H9 (cell line): ENCODE data around the gene GLCCI1. TPM values are rescaled to one million over a fixed set of nuclear protein-coding genes. Genes with fewer than 3 reads are reported as not detected.

Source experiments
- DNase-seq: peaks from one replicate; pipeline ENCODE4 v3.0.0-alpha.2; 2017
- H2AFZ ChIP-seq: one replicate; pipeline ENCODE4 v1.6.1; 2013; ENCODE audit warnings: mild to moderate bottlenecking, low read length, control low read depth, moderate library complexity
- H2AK5ac ChIP-seq: 2 replicates; pipeline ENCODE4 v1.6.1; 2013; ENCODE audit warnings: low read length, control low read depth, mixed read lengths; ENCODE audit not compliant: insufficient read length
- H2BK120ac ChIP-seq: one replicate; pipeline ENCODE4 v1.6.1; 2013; ENCODE audit warnings: low read depth, mild to moderate bottlenecking, low read length, control low read depth, inconsistent platforms; ENCODE audit not compliant: poor library complexity, severe bottlenecking
- H2BK12ac ChIP-seq: 2 replicates; pipeline ENCODE4 v1.6.1; 2013; ENCODE audit warnings: low read length, control low read depth, mixed read lengths, low read depth; ENCODE audit not compliant: insufficient read length
- H2BK15ac ChIP-seq: 2 replicates; pipeline ENCODE4 v1.6.1; 2013; ENCODE audit warnings: low read depth, low read length, control low read depth
- H2BK20ac ChIP-seq: one replicate; pipeline ENCODE4 v1.6.1; 2013; ENCODE audit warnings: low read depth, mild to moderate bottlenecking, low read length, control low read depth, inconsistent platforms; ENCODE audit not compliant: poor library complexity, severe bottlenecking
- H2BK5ac ChIP-seq: 2 replicates; pipeline ENCODE4 v1.6.1; 2013; ENCODE audit warnings: low read length, control low read depth, mixed read lengths; ENCODE audit not compliant: insufficient read length
- H3K14ac ChIP-seq: 2 replicates; pipeline ENCODE4 v1.6.1; 2013; ENCODE audit warnings: low read length, control low read depth; ENCODE audit not compliant: insufficient read depth
- H3K18ac ChIP-seq: 2 replicates; pipeline ENCODE4 v1.6.1; 2013; ENCODE audit warnings: low read depth, mild to moderate bottlenecking, mixed read lengths, low read length, control low read depth; ENCODE audit not compliant: insufficient read length
- H3K23ac ChIP-seq: 2 replicates; pipeline ENCODE4 v1.6.1; 2013; ENCODE audit warnings: low read length, control low read depth, mixed read lengths, low read depth; ENCODE audit not compliant: insufficient read length
- H3K23me2 ChIP-seq: 2 replicates; pipeline ENCODE4 v1.6.1; 2013; ENCODE audit warnings: low read depth, mild to moderate bottlenecking, mixed read lengths, low read length, control low read depth; ENCODE audit not compliant: insufficient read length, poor library complexity, severe bottlenecking
- H3K27ac ChIP-seq: 2 replicates; pipeline ENCODE4 v1.5.1; 2013; ENCODE audit warnings: low read length, control low read depth, mixed read lengths, low read depth; ENCODE audit not compliant: insufficient read length
- H3K27me3 ChIP-seq: 2 replicates; pipeline ENCODE4 v1.6.1; 2013; ENCODE audit warnings: low read length, control low read depth, inconsistent platforms; ENCODE audit not compliant: insufficient read depth
- H3K4ac ChIP-seq: 2 replicates; pipeline ENCODE4 v1.6.1; 2013; ENCODE audit warnings: low read depth, mild to moderate bottlenecking, control low read depth, inconsistent platforms, low read length, moderate library complexity
- H3K4me1 ChIP-seq: 2 replicates; pipeline ENCODE4 v1.6.1; 2013; ENCODE audit warnings: low read length, control low read depth, inconsistent platforms; ENCODE audit not compliant: insufficient read depth
- H3K4me2 ChIP-seq: 2 replicates; pipeline ENCODE4 v1.6.1; 2013; ENCODE audit warnings: low read length, control low read depth, mixed read lengths; ENCODE audit not compliant: insufficient read length, insufficient read depth
- H3K56ac ChIP-seq: 2 replicates; pipeline ENCODE4 v1.6.1; 2013; ENCODE audit warnings: low read depth, mild to moderate bottlenecking, mixed read lengths, low read length, control low read depth; ENCODE audit not compliant: insufficient read length
- H3K79me1 ChIP-seq: 2 replicates; pipeline ENCODE4 v1.6.1; 2013; ENCODE audit warnings: low read depth, mild to moderate bottlenecking, moderate library complexity, low read length, control low read depth, inconsistent platforms; ENCODE audit not compliant: insufficient read depth, poor library complexity, severe bottlenecking
- H3K79me2 ChIP-seq: 2 replicates; pipeline ENCODE4 v1.6.1; 2013; ENCODE audit warnings: low read length, control low read depth, inconsistent platforms; ENCODE audit not compliant: insufficient read depth
- H3K9ac ChIP-seq: 2 replicates; pipeline ENCODE4 v1.6.1; 2013; ENCODE audit warnings: low read length, control low read depth, mixed read lengths; ENCODE audit not compliant: insufficient read length; ENCODE audit errors: extremely low read depth
- H3K9me3 ChIP-seq: one replicate; pipeline ENCODE4 v1.6.1; 2013; ENCODE audit warnings: low read depth, low read length, inconsistent platforms; ENCODE audit not compliant: control insufficient read depth
- H3T11ph ChIP-seq: one replicate; pipeline ENCODE4 v1.6.1; 2013; ENCODE audit warnings: mild to moderate bottlenecking, low read length, control low read depth, inconsistent platforms
- H4K20me1 ChIP-seq: one replicate; pipeline ENCODE4 v1.6.1; 2013; ENCODE audit not compliant: control insufficient read depth, insufficient read length, insufficient read depth
- H4K5ac ChIP-seq: 2 replicates; pipeline ENCODE4 v1.6.1; 2013; ENCODE audit warnings: low read depth, mild to moderate bottlenecking, mixed read lengths, low read length, control low read depth; ENCODE audit not compliant: insufficient read length
- H4K8ac ChIP-seq: replicated peaks from 2 replicates; pipeline ENCODE4 v1.6.1; 2013; ENCODE audit warnings: low read length, control low read depth, mixed read lengths, low read depth; ENCODE audit not compliant: insufficient read length
- H4K91ac ChIP-seq: 2 replicates; pipeline ENCODE4 v1.6.1; 2013; ENCODE audit warnings: low read depth, mild to moderate bottlenecking, moderate library complexity, mixed read lengths, low read length, control low read depth; ENCODE audit not compliant: insufficient read length
- H3K27ac Mint-ChIP-seq, 3 experiments: 2 replicates in 2 of 3; 3 replicates in 1 of 3; pipeline ENCODE4 v1.8.0; 2020 to 2021; ENCODE audit warnings: mixed read lengths in 3 of 3, mild to moderate bottlenecking in 1 of 3, moderate library complexity in 1 of 3
- H3K27me3 Mint-ChIP-seq: 2 replicates; pipeline ENCODE4 v1.8.0; 2021; ENCODE audit warnings: low read depth, mild to moderate bottlenecking, moderate library complexity, mixed read lengths
- H3K36me3 Mint-ChIP-seq, 3 experiments: 2 replicates in 2 of 3; 3 replicates in 1 of 3; pipeline ENCODE4 v1.8.0; 2020 to 2021; ENCODE audit warnings: low read depth in 3 of 3, mixed read lengths in 3 of 3; ENCODE audit not compliant: insufficient read depth in 1 of 3
- H3K4me1 Mint-ChIP-seq, 2 experiments: 2 replicates each; pipeline ENCODE4 v1.8.0; 2020; ENCODE audit warnings: mixed read lengths in 2 of 2
- H3K4me3 Mint-ChIP-seq, 2 experiments: 2 replicates in 1 of 2; 3 replicates in 1 of 2; pipeline ENCODE4 v1.8.0; 2020 to 2021; ENCODE audit warnings: mild to moderate bottlenecking in 2 of 2, mixed read lengths in 2 of 2, moderate library complexity in 1 of 2
- H3K9me3 Mint-ChIP-seq, 2 experiments: 2 replicates in 1 of 2; 3 replicates in 1 of 2; pipeline ENCODE4 v1.8.0; 2020; ENCODE audit warnings: mild to moderate bottlenecking in 2 of 2, mixed read lengths in 2 of 2, moderate library complexity in 1 of 2
- CTCF ChIP-seq: fragments of 200-600 bp; sonication (generic); conservative IDR thresholded peaks from 3 replicates; pipeline ENCODE4 v1.8.0; 2021; ENCODE audit warnings: antibody characterized with exemption, mild to moderate bottlenecking
- WGBS: extraction: QIAGEN DNeasy Blood & Tissue Kit; methylation state at CpG from one replicate; pipeline ENCODE4 v1.1.7; 2013; ENCODE audit warnings: missing lambda C conversion rate, low lambda C conversion rate, mixed read lengths; ENCODE audit not compliant: insufficient read length; ENCODE audit errors: extremely low coverage; 5-methylcytosine and 5-hydroxymethylcytosine counted together
- total RNA-seq: library from RNA; stranded (reverse); gene quantifications from 2 replicates; pipeline ENCODE4 v1.2.1, GENCODE V29; 2021

The GLCCI1 gene
- total RNA-seq, 1 experiment from 2014 or later = 19.1 TPM

- H2BK5ac ChIP-seq = no peak overlapping the region
- no peaks in the 10 kb centered on the region for H3K79me1 ChIP-seq
- H3K4me1 ChIP-seq = no peaks in the 10 kb centered on the region
- no CpG with 5 or more reads among the region's 2 CpGs for WGBS
- no peak overlapping the region for H3K4me2 ChIP-seq
- peaks cover 5% of the 10 kb centered on the region; the same call in 1 of the 2 replicates for H3K79me2 ChIP-seq
- H4K20me1 ChIP-seq = no peaks in the 10 kb centered on the region
- no peak overlapping the region for H4K8ac ChIP-seq
- no peak overlapping the region for H3K27ac ChIP-seq
- H3K9me3 ChIP-seq = no peaks in the 10 kb centered on the region
- no peak overlapping the region for H2BK12ac ChIP-seq
- H3T11ph ChIP-seq = no peak overlapping the region
- no peak for DNase-seq
- no peak overlapping the region for H3K56ac ChIP-seq
- H3K27me3 ChIP-seq = no peaks in the 10 kb centered on the region
- H3K4me3 Mint-ChIP-seq = no peak overlapping the region
- no peak overlapping the region for H4K91ac ChIP-seq
- peaks cover 11 to 16% of the 10 kb centered on the region in 2 experiments for H3K4me1 Mint-ChIP-seq
- H2BK15ac ChIP-seq = no peak overlapping the region
- H3K27ac Mint-ChIP-seq = no peak overlapping the region
- H2BK120ac ChIP-seq = no peak overlapping the region
- no peak overlapping the region for H3K23ac ChIP-seq
- no peak overlapping the region for H3K18ac ChIP-seq
- no peak overlapping the region for H2AK5ac ChIP-seq
- no peak overlapping the region for H3K4ac ChIP-seq
- no peaks in the 10 kb centered on the region for H3K9me3 Mint-ChIP-seq
- no peak for TF ChIP-seq CTCF
- H3K36me3 Mint-ChIP-seq = no peaks in the 10 kb centered on the region
- H3K27me3 Mint-ChIP-seq = no peaks in the 10 kb centered on the region
- no peaks in the 10 kb centered on the region for H3K23me2 ChIP-seq
- no peak overlapping the region for H3K9ac ChIP-seq
- no peak overlapping the region for H2BK20ac ChIP-seq
- no peak overlapping the region for H4K5ac ChIP-seq
- no peak overlapping the region for H3K14ac ChIP-seq
- H2AFZ ChIP-seq = no peak overlapping the region
Measured at GRCh38 chr7:7978860-7979259, 10.3 kb downstream of the GLCCI1 start.
